HG02571 (cell line): Measurements from ENCODE around the gene EYS.

ENCODE experiments used
- ATAC-seq: cut with Tn5 transposase; IDR thresholded peaks from one replicate; pipeline ENCODE4 v1.9.1; 2021; ENCODE audit warnings: mild to moderate bottlenecking, moderate library complexity; ENCODE audit not compliant: unreplicated experiment

EYS gene

DNA sequence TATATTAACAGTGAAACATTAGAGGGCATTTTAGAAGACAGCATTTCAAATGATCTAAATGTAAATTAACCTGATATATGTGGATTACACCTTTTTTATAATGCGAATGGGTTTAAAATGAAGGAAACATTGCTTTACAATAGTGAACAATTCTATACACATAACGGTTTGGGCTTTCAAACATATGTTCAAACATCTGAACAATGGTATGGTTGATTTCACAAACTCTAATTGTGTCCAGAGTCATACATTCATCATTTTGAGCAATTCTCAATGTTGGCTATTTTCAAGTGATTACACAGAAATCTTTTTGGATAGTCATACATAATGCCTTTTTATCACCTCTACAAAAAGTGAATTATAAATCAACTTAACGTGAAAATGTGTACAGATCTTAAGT lies 1493.3 kb downstream of the EYS start:
- ATAC-seq, result no peak

GRCh38 chr6:64197246-64197645 lies 1509.8 kb downstream of the EYS start:
- no peak for ATAC-seq

- ATAC-seq, result no peak
Measured at GRCh38 chr6:64186592-64186991, 1520.4 kb downstream of the EYS start.

GRCh38 chr6:64185621-64186020 lies 1521.4 kb downstream of the EYS start:
- no peak for ATAC-seq

DNA sequence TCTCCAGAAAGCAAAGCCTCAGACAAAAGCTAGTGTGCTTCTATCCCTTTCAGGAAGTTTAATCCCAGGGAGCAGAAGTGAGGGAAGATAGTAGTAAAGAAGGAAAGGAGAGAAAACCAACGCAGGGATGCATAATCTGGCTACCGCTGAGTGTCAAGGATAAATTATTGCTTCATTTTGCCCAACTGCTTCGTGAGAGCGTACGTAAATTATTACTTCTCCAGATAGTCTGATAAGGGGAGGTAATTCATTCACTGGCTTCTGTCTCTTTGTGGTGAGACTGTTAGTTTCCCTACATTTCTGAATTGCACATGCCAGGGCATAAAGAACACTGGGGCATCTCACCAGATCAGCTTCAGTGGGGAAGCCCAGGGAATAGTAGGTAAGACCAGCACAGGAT lies 1531.7 kb downstream of the EYS start:
- ATAC-seq, result no peak

DNA sequence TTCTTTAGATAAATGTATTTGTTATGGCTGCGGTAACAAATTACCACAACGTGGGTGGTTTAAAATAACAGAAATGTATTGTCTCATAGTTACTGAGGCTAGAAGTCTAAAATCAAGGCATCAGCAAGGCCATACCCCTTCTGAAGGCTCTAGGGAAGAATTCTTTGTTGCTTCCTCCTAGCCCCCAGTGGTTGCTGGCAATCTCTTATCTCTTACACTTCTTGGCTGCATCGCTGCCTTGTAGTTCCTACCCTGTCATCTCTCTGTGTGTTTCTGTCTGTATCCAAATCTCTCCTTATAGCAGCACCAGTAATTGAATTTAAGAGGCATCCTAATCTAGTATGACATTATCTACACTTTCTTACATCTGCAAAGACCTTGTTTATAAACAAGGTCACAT lies 1536.7 kb downstream of the EYS start:
- ATAC-seq, result no peak

DNA sequence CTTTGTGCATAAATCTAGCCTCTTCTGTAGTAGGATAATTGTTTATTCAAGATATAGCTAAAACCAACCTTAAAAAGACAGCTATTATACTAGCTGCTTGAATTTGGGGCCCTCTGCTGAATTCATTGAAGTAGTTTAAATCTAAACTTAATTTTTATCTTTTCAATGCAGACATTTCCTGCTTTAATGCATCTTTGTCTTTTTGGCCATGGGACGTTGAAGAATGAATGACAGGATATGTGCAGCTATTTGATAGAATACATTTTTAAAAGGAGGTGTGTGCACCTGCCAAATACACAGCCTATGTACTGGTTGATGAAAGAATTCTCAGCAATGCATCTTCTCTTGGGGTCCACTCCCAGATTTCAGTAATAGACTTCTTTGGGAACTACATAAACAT lies 1546.5 kb downstream of the EYS start:
- ATAC-seq, result no peak

- ATAC-seq, result no peak
Measured at GRCh38 chr6:64155063-64155462, 1552.0 kb downstream of the EYS start.

DNA sequence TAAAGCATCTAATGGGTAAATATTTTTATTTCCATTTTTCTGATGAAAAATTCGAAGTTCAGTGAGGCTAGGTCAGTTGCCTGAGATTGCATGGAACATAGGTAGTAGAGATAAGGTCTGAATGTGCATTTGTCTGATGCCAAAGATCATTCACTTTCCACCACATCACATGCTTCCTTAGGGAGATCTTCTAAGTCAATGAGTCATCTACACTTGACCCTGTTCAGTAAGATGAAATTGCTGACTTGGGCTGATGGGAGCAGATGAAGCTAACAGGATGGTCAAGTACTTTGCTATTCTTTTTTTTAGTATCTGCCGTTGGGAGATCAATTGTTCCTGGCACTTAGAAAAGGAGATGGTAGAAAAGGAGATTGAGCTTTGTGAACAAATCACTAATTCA lies 1560.2 kb downstream of the EYS start:
- no peak for ATAC-seq

DNA sequence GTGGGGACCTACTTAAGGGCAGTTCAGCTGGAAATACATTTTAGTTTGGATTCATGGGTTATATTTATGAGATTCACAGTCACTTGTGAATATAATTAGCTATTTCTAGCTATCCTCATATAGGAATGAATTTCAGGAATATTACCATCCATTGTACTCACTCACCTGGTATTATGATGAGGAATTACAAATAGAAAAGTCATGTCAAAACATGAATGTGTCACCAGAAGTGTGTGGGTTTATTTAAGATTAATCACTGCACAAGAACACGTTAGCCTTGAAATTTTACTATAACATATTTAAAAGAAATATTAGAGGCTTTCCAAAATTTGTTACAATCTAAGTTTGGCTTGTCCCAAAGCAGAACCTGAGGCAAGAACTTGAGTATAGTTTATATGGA lies 1560.9 kb downstream of the EYS start:
- ATAC-seq, result no peak

- no peak for ATAC-seq
Measured at GRCh38 chr6:64145658-64146057, 1561.4 kb downstream of the EYS start.

- ATAC-seq, result no peak
Measured at GRCh38 chr6:64143101-64143500, 1563.9 kb downstream of the EYS start.

DNA sequence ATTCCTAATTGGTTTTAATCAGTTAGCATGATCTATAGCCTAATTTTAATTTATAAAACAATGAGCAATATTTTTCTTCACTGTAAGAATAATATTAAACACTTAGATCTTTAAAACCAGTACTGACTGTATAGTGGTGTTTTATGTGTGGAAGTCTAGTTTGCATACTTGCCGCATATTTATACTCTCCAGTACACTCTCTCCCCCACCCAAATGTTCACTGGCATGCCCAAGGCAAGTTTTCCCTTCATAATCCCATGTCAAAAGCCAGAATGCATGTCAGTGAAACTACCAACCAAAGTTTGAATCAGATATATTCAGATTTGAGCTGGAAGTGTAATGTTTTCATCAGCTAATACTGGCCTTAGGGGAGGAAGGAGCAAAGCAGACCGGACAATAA lies 1565.3 kb downstream of the EYS start:
- ATAC-seq, result no peak

DNA sequence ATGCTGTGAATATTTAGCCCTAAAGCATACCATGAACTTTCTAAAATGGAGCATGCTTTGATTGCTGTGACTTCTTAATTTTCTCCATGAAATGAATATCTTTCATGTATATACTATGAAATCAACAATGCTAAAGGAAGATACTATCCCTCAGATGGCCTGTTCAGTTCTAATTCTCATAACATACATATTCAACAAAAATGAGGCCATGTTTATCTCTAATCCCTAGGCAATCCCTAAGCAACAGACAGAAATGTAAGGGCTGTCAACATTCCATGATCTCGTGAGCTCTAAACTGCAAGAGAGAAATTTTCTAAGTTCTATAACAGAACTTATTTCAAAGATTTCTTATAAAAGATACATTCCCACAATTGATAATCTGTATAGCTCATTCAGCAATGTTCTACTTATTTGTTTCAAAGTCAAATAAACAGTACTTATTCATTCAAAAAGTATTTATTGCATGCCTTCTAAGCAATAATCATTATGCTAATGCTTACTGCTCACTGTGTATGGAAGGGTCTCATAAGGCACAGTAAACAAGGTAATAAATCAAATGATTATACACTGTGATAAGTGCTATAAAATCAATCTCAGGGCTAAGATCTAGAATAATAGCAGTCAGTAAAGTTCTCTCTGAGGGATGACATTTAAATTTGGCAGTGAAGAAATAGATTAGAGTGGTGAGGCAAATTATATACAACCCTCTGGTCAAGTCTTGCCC lies 1578.6 kb downstream of the EYS start:
- no peak for ATAC-seq

DNA sequence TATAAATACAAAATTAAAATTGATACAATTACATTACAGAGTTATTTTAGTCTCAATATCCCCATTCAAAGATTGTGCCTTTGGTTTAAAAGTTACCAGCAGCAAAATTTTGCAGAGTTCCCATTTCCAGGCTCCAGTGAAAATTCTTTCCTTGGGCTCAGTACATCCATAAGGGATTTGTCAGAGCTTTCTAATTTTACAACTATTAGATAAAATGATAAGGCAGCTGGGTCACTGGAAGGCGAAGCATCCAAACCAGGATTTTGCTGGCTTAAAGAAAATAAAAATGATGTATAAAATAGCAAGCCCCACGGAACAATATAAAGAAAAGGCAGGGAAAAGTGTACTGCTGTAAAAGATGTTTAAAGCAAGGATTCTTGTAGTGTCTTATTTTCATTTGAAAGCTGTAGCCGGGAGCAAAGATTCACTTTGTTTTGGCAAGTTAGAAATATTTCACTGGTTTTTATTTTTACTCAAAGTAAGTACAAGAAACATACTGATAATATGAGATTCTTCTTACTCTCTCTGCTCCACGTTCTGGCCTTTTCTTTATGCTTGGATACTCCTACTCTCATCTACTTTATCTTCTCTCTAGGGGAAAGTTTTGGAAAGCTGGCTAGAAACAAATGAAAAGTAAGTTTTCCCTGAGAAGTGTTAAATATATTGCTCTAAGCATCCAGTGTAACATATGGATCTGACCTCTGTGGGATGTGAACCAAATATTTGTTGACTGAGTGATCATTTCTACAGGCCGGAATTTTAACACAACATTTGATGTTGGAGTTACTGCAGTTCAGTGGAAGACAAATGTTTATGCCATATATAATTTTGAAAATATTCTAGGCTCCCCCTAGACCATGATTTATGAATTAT lies 1583.0 kb downstream of the EYS start:
- no peak for ATAC-seq

DNA sequence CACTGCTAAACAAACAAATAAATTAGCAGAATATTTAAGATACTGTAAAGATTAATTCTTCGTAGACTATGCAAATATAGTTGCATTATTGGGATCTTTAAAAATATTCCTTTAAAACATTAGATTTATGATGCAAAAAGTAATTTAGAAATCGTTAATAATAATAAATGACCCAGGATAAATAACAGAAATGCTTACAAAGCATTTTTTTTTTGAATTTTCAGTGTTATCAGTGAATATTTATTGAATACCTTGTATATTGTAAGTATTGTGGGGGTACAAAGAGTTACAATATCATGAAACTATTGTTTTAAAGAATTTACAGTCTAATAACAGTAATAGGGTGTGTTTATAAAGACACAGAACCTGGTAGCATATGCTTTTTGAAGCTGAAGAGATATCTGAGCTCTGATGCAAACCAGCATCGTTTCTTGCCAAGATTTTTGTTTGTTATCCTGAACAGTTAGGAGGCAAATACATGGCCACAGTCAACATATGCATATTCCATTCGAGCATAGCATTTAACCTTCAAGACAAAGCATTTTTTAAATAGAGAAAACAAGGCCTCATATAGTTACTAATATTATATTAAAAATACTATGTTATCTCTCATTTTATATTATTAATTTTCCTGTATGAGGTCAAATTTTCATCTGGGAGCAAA lies 1584.2 kb downstream of the EYS start:
- ATAC-seq, result no peak

DNA sequence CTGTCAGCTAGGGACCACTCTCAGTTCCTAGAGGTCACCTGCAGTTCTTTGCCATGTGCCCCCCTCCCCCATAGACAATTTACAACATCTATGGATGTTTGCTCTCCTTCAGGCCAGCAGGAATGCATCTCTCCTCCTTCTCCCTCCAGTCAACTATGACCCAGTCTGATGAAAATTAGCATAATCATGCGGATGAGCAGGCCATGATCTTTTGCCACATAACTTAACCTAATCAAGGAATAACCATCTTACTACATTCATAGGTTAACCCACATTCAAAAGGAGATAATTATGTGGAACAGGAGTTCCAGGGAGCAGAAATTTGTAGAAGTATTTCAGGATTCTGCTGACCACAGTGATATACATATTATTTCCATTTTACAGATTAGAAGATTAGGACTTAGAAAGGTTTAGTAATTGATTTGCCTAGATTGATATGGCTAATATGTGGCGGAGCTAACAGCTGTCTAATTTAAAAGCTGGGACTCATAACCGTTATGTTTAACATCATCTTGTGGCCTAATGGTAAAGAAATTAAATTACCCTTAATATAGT lies 1585.9 kb downstream of the EYS start:
- ATAC-seq, result no peak

DNA sequence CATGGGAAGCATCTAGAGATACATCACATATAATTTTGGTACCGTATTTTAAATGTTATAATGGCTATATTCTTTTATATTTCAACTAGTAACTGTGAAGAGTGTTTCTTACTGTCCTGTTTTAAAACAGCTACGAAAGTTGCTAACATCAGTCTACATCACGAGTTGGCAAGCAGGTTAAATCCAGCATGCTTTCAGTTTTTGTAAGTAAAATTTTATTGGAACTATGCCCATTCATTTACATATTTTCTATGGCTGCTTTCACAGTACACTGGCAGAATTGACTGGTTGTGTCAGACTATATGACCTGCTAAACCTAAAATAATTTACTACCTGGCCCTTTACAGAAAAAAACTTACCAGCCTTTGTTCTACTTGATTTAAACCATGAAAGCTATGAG lies 1593.3 kb downstream of the EYS start:
- ATAC-seq, result no peak

- no peak for ATAC-seq
Measured at GRCh38 chr6:64104051-64104450, 1603.0 kb downstream of the EYS start.

DNA sequence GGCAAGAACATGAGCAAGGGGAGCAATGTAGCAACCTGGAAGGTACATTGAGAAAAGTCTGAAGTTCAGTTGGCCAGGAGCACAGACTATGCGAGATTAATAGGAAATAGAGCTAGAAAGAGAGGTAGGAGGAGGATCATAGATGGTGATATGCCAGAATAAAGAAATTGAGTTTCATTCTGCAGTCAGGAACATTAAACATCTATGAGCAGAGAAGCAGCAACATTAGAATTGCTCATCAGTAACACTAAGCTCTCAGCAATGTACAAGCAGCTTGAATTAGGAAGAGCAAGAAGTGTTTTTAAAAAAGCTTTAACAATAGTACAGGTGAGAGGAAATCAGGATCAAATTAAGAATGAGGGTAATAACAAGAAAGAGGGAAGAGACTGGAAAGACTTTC lies 1603.5 kb downstream of the EYS start:
- ATAC-seq, result no peak

DNA sequence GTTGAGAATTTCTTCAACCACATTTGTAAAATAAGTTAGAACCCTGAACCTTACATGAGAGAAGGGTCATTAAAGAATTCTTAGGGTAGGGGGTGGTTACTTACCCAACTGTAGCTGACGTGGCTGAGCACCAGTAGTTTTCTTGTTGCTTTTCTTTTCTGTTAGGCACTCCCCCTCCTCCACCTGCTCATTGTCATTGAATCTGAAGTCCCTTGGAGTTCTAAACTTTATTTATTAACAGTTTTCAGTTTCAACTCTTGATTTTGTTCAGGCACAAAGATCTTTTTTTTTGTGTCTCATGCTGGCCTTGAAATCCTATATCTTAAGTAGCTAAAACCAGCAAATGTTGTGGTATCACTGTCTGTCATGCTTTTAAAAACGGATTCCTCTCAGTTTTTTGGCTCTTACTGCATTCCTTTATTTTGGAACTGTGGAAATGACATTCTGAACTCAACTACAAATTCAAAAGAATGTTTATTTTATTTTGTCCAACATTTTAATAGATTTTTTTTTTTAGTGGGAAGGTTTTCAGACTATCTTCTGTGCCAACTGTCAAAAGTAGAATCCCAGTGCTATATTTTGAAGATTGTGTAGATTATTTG lies 1606.2 kb downstream of the EYS start:
- ATAC-seq, result no peak
